ENCODE data around the gene EPN3. TPM values are rescaled to one million over a fixed set of nuclear protein-coding genes. Genes with fewer than 3 reads are reported as not detected.

Gene EPN3
- total RNA-seq, 1 experiment from 2014 or later = 17.8 TPM

- no peak for TF ChIP-seq ZNF274 (IDR thresholded peaks at IDR 0.05; ENCODE audit: low read depth, low read length)
- no peak for TF ChIP-seq JUND (IDR thresholded peaks at IDR 0.05)
- no peak for TF ChIP-seq ELF1 (IDR thresholded peaks at IDR 0.05; ENCODE audit: borderline replicate concordance, low read depth)
- TF ChIP-seq EZH2phosphoT487 (IDR thresholded peaks at IDR 0.05; ENCODE audit: borderline replicate concordance) = no peak
- TF ChIP-seq CEBPB (IDR thresholded peaks at IDR 0.05; ENCODE audit: low read depth) = no peak
- TF ChIP-seq RAD21 (IDR thresholded peaks at IDR 0.05; ENCODE audit: low read depth) = no peak
- TF ChIP-seq SIN3A (IDR thresholded peaks at IDR 0.05; ENCODE audit: low read depth) = no peak
Observed at GRCh38 chr17:50579399-50579798, 46.9 kb downstream of the EPN3 start (continued).

GRCh38 chr17:50580646-50581045 lies 48.1 kb downstream of the EPN3 start:
- H3K27ac ChIP-seq (ENCODE audit: low read depth, low read length) = no peak overlapping the region
- ChIA-PET CTCF (no interaction called here), RAD21 (ENCODE audit: low non-redundant PET in 1 of 2, low total read pairs in 2 of 2, uncharacterized antibody in 2 of 2, unreplicated experiment in 2 of 2) (no interaction called here), POLR2A (no interaction called here)
- H4K20me1 ChIP-seq (ENCODE audit: insufficient read depth) = no peaks in the 10 kb centered on the region
- intact Hi-C loops (cut with micrococcal nuclease) = no loop called here
- H3K4me2 ChIP-seq (ENCODE audit: low read length) = no peak overlapping the region
- H3K9me2 ChIP-seq (ENCODE audit: insufficient read depth) = no peaks in the 10 kb centered on the region
- H3K27me3 ChIP-seq (ENCODE audit: insufficient read depth, low read length) = no peaks in the 10 kb centered on the region
- no peak for DNase-seq (ENCODE audit: low read depth, low spot score)
- ATAC-seq = no peak
- H3K9me3 ChIP-seq (ENCODE audit: control insufficient read depth in 1 of 2, insufficient read depth in 1 of 2, low read depth in 1 of 2, low read length in 2 of 2) = no peaks in the 10 kb centered on the region
- no peak overlapping the region for H3K9ac ChIP-seq (ENCODE audit: low read length)
- no peaks in the 10 kb centered on the region for H3K79me2 ChIP-seq (ENCODE audit: insufficient read depth, low read length)
- TF ChIP-seq ZNF274 (IDR thresholded peaks at IDR 0.05; ENCODE audit: low read depth, low read length) (no peak), MAX (IDR thresholded peaks at IDR 0.05) (no peak), TCF7L2 (IDR thresholded peaks at IDR 0.05; ENCODE audit: borderline replicate concordance, extremely low read depth, insufficient read depth, insufficient read length) (no peak), POLR2AphosphoS5 (IDR thresholded peaks at IDR 0.05; ENCODE audit: low read depth, low read length) (no peak)
- no peak overlapping the region for H3K4me3 ChIP-seq (replicated peaks in 1 of 2; ENCODE audit: low read depth in 1 of 2, low read length in 2 of 2)
- H2AFZ ChIP-seq (ENCODE audit: low read depth, low read length, poor library complexity, severe bottlenecking) = no peak overlapping the region
- no peaks in the 10 kb centered on the region for H3K4me1 ChIP-seq (ENCODE audit: control insufficient read depth in 1 of 2, insufficient read depth in 2 of 2, low read length in 2 of 2)
- BruUV-seq (replicated peaks) = no TSS peak
- no peaks in the 10 kb centered on the region for H3K36me3 ChIP-seq (ENCODE audit: control insufficient read depth in 1 of 2, insufficient read depth in 2 of 2, low read length in 2 of 2)

- H3K4me1 ChIP-seq (ENCODE audit: control insufficient read depth in 1 of 2, insufficient read depth in 2 of 2, low read length in 2 of 2) = no peaks in the 10 kb centered on the region
- H3K79me2 ChIP-seq (ENCODE audit: insufficient read depth, low read length) = no peaks in the 10 kb centered on the region
- H3K9ac ChIP-seq (ENCODE audit: low read length) = no peak overlapping the region
- DNase-seq (ENCODE audit: low read depth, low spot score) (no peak), ATAC-seq (no peak)
- no peak overlapping the region for H3K4me3 ChIP-seq (replicated peaks in 1 of 2; ENCODE audit: low read depth in 1 of 2, low read length in 2 of 2)
- no peak overlapping the region for H3K27ac ChIP-seq (ENCODE audit: low read depth, low read length)
- H4K20me1 ChIP-seq (ENCODE audit: insufficient read depth) = no peaks in the 10 kb centered on the region
- intact Hi-C loops (cut with micrococcal nuclease) = no loop called here
- CTCF ChIA-PET = no interaction called here
- H3K9me3 ChIP-seq (ENCODE audit: control insufficient read depth in 1 of 2, insufficient read depth in 1 of 2, low read depth in 1 of 2, low read length in 2 of 2) = no peaks in the 10 kb centered on the region
- RAD21 ChIA-PET (ENCODE audit: low non-redundant PET in 1 of 2, low total read pairs in 2 of 2, uncharacterized antibody in 2 of 2, unreplicated experiment in 2 of 2) = no interaction called here
- BruUV-seq (replicated peaks) = no TSS peak
- no peaks in the 10 kb centered on the region for H3K9me2 ChIP-seq (ENCODE audit: insufficient read depth)
- no peak overlapping the region for H3K4me2 ChIP-seq (ENCODE audit: low read length)
- H3K27me3 ChIP-seq (ENCODE audit: insufficient read depth, low read length) = no peaks in the 10 kb centered on the region
- POLR2A ChIA-PET = no interaction called here
- no peaks in the 10 kb centered on the region for H3K36me3 ChIP-seq (ENCODE audit: control insufficient read depth in 1 of 2, insufficient read depth in 2 of 2, low read length in 2 of 2)
- no peak overlapping the region for H2AFZ ChIP-seq (ENCODE audit: low read depth, low read length, poor library complexity, severe bottlenecking)
- TF ChIP-seq ATF3 (IDR thresholded peaks at IDR 0.05) (no peak), SRF (IDR thresholded peaks at IDR 0.05; ENCODE audit: low read depth) (no peak), CEBPB (IDR thresholded peaks at IDR 0.05; ENCODE audit: low read depth) (no peak), ZBTB33 (IDR thresholded peaks at IDR 0.05; ENCODE audit: extremely low read depth, insufficient replicate concordance, low read length) (no peak), RAD21 (IDR thresholded peaks at IDR 0.05; ENCODE audit: low read depth) (no peak), MAX (IDR thresholded peaks at IDR 0.05) (no peak), CTCF (IDR thresholded peaks at IDR 0.05 in 2 of 3, conservative IDR thresholded peaks at IDR 0.05 in 1 of 3; ENCODE audit: borderline replicate concordance in 1 of 3, insufficient read depth in 1 of 3, low read depth in 2 of 3, low read length in 2 of 3) (no peak), EZH2 (IDR thresholded peaks at IDR 0.05) (no peak)
Observed at GRCh38 chr17:50581316-50581715, 48.8 kb downstream of the EPN3 start.
